PC-3 (cell line): ENCODE results near the gene GNAZ.

ENCODE experiments used
- CTCF ChIP-seq: fragments of 300-600 bp; sonication (generic); conservative IDR thresholded peaks from 2 replicates; pipeline ENCODE4 v1.5.1; 2017; ENCODE audit warnings: antibody characterized with exemption, low read depth, mild to moderate bottlenecking, low read length
- EZH2phosphoT487 ChIP-seq: fragments of 300-600 bp; sonication (generic); IDR thresholded peaks from 2 replicates; pipeline ENCODE4 v1.6.1; 2018; ENCODE audit warnings: mild to moderate bottlenecking, antibody characterized with exemption, low read length, borderline replicate concordance

DNA sequence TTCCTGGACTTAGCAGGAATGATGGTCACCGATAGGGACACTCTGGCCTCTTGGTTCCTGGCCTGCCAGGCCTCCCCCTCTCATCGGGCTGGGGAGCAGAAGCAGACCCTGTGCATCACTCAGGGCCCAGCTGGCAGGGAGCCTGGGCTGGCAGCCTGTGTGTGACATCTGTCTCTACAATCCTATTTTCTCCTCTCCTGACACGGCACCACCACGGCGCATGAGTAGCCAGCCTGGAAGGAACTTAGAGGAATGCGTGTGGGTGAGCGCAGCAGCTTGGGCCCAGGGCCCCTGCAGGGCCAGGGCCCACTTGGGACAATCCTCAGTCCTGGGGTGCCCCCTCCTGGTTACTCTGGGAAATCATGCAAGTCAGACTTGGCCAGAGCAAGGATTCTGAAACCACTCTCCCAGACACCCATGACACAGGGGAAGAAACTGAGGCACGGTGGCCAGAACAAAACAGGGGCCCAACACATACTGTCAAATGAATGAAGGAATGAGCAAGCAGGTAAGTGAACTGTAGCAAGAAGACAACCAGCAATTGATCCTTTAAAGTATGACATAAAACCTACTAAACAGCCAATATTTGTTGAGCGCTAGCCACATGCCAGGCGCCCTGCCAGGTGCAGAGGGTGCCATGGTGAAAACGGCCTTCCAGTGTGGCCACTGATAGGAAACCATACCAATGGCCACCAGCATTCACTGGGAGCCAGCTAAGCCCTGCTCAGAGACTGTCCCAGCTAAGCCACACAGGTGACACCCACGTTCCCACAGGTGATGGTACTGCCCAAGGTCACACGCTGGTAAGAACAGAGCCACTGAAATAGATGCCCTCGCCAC, 58.2 kb downstream of the GNAZ start:
- TF ChIP-seq CTCF = peak; percentile 82
- TF ChIP-seq EZH2phosphoT487 = no peak
